H1 (cell line): ENCODE measurements around the gene SPEM3.

Experiments used
- CTBP2 ChIP-seq: IDR thresholded peaks from 2 replicates; pipeline ENCODE4 v1.7.0; 2011; ENCODE audit warnings: borderline replicate concordance, mild to moderate bottlenecking, moderate library complexity, mixed read lengths, low read length; ENCODE audit not compliant: insufficient read depth, insufficient read length
- GABPA ChIP-seq: IDR thresholded peaks from 2 replicates; pipeline ENCODE4 v1.6.1; 2011; ENCODE audit warnings: mild to moderate bottlenecking, low read length, moderate library complexity, borderline replicate concordance; ENCODE audit not compliant: insufficient read depth
- KDM5A ChIP-seq: fragments of 200-600 bp; IDR thresholded peaks from 2 replicates; pipeline ENCODE4 v1.7.1; 2012; ENCODE audit warnings: mild to moderate bottlenecking, low read length, inconsistent platforms, mixed read lengths
- SRF ChIP-seq: IDR thresholded peaks from 2 replicates; pipeline ENCODE4 v1.6.1; 2011; ENCODE audit warnings: mild to moderate bottlenecking, low read depth, low read length, moderate library complexity
- YY1 ChIP-seq: IDR thresholded peaks from 2 replicates; pipeline ENCODE4 v1.6.1; 2011; ENCODE audit warnings: low read depth, mild to moderate bottlenecking, low read length
- TF ChIP-seq, protein P1 (sequence below): IDR thresholded peaks from 2 replicates; pipeline ENCODE4 v1.6.1; 2012; ENCODE audit warnings: low read length, inconsistent platforms
- TF ChIP-seq, protein P2 (sequence below): IDR thresholded peaks from 2 replicates; pipeline ENCODE4 v1.6.1; 2011; ENCODE audit warnings: low read depth, mild to moderate bottlenecking, low read length; ENCODE audit not compliant: insufficient read depth

DNA sequence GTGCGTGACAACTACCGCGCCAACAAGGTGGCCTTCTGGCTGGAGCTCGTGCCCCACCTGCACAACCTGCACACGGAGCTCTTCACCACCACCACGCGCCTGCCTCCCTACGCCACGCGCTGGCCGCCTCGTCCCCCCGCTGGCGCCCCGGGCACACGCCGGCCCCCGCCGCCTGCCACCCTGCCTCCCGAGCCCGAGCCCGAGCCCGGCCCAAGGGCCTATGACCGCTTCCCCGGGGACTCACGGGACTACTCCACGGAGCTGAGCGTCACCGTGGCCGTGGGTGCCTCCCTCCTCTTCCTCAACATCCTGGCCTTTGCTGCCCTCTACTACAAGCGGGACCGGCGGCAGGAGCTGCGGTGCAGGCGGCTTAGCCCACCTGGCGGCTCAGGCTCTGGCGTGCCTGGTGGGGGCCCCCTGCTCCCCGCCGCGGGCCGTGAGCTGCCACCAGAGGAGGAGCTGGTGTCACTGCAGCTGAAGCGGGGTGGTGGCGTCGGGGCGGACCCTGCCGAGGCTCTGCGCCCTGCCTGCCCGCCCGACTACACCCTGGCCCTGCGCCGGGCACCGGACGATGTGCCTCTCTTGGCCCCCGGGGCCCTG lies 11.5 kb upstream of the SPEM3 start:
- TF ChIP-seq, protein P1, sequence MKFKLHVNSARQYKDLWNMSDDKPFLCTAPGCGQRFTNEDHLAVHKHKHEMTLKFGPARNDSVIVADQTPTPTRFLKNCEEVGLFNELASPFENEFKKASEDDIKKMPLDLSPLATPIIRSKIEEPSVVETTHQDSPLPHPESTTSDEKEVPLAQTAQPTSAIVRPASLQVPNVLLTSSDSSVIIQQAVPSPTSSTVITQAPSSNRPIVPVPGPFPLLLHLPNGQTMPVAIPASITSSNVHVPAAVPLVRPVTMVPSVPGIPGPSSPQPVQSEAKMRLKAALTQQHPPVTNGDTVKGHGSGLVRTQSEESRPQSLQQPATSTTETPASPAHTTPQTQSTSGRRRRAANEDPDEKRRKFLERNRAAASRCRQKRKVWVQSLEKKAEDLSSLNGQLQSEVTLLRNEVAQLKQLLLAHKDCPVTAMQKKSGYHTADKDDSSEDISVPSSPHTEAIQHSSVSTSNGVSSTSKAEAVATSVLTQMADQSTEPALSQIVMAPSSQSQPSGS, result no peak
- no peak for TF ChIP-seq KDM5A
- no peak for TF ChIP-seq CTBP2
- no peak for TF ChIP-seq YY1
- no peak for TF ChIP-seq SRF
- TF ChIP-seq, protein P2, sequence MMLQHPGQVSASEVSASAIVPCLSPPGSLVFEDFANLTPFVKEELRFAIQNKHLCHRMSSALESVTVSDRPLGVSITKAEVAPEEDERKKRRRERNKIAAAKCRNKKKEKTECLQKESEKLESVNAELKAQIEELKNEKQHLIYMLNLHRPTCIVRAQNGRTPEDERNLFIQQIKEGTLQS, result no peak
- TF ChIP-seq GABPA, result no peak
